Liver (tissue), 3 donors: Measurements from ENCODE around the gene DMC1.

Experiments
- TAF1 ChIP-seq: conservative IDR thresholded peaks from 2 replicates; pipeline ENCODE4 v1.6.1; 2016; ENCODE audit warnings: antibody characterized with exemption, mild to moderate bottlenecking
- TF ChIP-seq, protein P1 (sequence below): fragments of 150-350 bp; IDR thresholded peaks from 2 replicates; pipeline ENCODE4 v1.5.1; 2017; ENCODE audit warnings: improper control_type of control experiment, low read depth, low read length; ENCODE audit not compliant: missing input control
- TF ChIP-seq, protein P2 (sequence below): IDR thresholded peaks from 2 replicates; pipeline ENCODE4 v1.6.1; 2016; ENCODE audit warnings: antibody characterized with exemption
- donor health status: healthy.
- donor health status: healthy.

DNA sequence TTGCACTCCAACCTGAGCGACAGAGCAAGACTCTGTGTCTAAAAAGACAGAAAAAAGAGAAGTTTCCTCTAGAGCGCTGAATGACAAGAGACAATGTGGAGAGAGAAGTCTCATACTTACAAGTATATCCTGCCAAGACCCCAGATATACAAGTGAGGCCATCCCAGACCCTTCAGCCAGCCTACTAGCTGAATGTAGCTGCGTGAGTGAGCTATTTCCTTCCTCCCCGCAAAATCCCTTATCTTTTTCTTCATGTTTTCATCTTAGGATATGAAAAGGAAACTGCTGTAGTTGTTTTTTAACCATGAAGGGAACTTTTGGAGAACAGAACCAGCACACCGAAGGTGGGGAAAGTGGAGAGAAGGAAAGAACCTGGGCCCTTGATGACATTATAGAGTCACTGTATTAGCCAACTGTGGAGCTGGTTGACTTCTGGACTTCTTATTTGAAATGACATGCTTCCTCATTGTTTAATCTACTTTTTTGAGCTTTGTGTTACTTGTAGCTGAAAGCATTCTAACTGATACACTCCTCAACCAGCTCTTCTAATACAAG lies 59.5 kb downstream of the DMC1 start:
- TF ChIP-seq, protein P1, sequence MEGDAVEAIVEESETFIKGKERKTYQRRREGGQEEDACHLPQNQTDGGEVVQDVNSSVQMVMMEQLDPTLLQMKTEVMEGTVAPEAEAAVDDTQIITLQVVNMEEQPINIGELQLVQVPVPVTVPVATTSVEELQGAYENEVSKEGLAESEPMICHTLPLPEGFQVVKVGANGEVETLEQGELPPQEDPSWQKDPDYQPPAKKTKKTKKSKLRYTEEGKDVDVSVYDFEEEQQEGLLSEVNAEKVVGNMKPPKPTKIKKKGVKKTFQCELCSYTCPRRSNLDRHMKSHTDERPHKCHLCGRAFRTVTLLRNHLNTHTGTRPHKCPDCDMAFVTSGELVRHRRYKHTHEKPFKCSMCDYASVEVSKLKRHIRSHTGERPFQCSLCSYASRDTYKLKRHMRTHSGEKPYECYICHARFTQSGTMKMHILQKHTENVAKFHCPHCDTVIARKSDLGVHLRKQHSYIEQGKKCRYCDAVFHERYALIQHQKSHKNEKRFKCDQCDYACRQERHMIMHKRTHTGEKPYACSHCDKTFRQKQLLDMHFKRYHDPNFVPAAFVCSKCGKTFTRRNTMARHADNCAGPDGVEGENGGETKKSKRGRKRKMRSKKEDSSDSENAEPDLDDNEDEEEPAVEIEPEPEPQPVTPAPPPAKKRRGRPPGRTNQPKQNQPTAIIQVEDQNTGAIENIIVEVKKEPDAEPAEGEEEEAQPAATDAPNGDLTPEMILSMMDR = no peak
- no peak for TF ChIP-seq TAF1
- TF ChIP-seq, protein P2, sequence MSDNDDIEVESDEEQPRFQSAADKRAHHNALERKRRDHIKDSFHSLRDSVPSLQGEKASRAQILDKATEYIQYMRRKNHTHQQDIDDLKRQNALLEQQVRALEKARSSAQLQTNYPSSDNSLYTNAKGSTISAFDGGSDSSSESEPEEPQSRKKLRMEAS = no peak
